GM21423 (cell line): ENCODE results near the gene RPL23.

Experiments used
- ATAC-seq: cut with Tn5 transposase; IDR thresholded peaks from one replicate; pipeline ENCODE4 v1.9.1; 2021; ENCODE audit warnings: mild to moderate bottlenecking, moderate library complexity; ENCODE audit not compliant: unreplicated experiment

Gene RPL23

DNA sequence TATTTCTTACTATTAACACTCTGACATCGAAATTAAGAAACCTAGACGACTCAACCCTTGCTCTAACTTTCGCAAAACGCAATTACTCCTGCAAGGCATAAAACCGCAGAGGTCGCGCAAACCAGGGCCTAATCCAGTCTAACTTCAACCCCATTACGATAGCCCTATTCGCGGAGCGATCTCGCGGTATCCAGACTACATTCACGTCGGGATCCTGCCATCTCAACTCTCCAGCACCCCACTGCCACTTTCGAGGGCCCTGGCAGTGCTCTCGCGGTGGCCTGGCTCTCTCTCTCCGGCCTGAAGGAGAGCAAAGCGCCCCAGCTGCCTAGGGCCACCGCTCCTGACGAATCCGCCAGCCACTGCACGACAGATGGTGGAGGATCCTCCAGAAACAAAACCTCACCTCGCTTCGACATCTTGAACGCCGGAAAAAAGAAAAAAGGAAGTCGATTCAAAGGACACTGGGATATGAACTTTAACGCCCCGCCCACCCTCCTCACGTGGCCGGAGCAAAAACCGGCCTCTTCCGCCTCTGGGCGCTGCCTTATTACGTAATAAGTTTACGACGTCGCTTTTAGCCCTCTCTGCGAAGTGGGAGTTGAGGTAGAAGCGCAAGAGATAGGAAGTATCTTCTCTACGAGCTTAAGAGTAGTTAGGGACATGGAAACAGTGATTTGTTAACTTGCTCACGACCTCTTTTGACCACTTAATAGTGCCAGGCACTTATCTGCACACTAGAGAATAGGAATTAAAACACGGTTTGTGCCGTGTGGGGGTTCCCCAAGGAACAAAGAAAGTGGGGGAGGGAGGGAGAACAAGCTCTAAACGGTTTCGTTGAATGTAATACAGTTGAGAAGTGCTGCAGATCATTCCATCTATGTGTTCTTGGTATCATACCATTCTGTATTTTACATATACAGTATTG, at the start of gene RPL23:
TSS of gene RPL23 (minus strand) at position 430 of the 928 bp plus-strand sequence. CDS start at position 419, 11 bp downstream.
- ATAC-seq: peak; percentile 80

DNA sequence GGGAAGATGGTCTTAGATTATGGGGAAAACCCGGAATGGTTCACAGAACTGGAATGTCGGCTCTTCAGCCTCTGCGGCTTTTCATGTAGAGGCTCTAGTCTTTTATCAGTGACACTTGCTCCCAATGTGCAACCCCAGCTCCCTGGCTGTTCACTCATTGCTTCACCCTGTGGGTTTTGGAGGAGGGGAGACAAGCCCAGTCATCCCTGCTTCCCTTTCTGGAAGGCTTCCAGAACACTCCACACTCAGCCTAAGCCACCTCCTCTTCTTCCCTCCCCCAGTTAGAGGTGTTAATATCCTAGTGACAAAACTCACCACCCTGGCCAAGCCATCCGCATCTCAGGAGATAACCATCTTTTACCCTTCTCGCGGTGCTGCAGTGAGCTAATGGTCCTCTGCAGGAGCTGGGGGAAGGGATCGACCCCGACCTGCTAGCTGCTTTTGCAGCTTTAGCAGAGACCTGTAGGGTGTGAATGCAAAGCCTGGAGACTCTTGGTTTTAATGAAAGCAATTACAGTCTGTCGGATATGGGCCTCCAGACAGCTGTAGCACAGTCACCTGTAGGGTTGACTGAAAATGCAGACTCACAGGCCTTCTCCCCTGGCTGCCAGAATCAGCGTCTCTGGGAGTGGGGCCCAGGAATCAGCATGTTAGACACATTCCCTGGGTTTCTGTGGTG, 47.6 kb upstream of the RPL23 start:
- no peak for ATAC-seq

DNA sequence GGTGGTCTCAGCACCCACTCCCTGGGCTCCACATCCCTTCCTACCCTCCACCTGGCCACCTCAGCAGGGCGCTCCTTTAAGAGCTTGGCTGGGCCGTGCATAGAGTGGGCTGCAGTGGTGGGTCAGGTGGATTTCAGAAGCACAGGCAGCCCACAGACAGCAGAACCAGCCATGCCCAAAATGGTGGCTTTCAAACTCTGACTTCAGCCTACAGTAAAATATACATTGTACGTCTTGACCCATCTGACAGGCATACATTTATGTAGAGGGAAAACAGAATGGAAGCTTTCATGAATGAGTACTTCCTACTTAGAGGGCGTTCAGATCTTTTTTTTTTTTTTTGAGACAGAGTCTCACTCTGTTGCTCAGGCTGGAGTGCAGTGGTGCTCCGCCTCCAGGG, 45.9 kb upstream of the RPL23 start:
- no peak for ATAC-seq

DNA sequence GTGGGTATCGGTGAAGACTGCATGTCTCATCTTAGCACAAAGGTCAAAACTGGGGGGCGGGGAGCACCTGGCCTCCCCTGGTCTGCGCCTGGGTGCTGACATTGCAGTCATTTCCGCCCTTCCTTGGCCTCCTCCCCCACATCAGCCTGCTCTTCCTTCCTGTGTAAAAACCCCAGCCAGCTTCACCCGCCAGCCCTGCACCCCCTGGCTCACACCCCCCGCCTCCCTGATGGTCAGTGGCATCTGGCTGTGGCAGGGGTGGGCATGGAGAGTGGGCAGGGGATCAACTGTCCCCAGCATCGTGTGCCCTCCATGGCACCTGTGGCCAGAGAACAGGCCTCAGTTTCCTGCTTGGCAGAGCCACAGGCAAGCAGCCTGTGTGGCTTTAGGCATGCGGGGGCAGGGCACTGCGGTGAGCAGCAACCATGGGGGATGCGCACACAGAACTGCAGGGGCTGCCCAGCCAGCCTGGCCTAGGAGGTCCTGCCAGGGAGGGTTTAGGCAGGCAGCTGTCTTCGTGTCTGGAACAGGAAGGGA, 45.4 kb upstream of the RPL23 start:
- ATAC-seq: peak; percentile 79

DNA sequence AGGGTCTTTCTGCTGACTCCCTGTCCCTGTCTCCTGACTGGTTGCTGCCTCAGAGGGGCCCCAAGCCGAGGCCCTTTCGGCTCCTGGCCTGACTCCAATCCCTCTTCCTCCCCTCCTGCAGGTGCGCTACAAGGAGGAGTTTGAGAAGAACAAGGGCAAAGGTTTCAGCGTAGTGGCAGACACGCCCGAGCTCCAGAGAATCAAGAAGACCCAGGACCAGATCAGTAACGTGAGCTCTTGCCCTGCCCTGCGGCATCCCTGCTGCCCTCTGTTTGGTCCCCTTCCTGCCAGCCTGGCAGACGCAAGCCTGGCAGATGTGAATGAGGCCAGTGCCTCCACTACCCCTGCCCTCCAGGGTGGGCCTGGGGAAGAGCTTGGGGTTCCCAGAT, 44.8 kb upstream of the RPL23 start:
- peak; percentile 31 for ATAC-seq

DNA sequence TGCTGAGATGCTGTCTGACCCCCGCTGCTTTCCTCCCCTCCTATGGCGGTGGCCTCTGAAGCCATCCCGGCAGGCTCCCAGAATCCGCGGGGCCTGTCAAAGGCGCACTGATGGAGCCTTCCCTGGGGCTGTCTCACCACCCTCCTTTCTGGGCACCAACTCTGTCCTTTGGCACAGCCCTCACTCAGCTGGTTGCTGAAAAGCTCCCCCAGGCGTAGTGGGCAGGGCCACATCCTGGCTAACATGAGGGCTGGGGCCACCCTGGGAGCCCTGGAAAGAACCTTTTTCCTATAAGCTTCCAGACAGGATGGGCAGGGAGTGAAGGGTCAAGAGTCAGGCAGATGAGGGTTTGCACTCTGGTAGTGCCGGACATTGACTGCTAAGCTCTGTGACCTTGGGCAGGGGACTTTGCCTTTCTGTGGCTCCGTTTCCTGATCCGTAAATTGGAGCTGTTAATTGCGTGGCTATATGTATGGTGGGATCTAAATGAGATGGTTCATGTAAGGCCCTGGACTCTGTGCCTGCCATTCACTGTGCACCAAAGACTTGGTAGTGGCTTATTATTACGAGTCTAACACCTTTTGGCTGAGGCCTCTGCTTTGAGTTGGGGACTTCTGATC, 44.3 kb upstream of the RPL23 start:
- peak; percentile 7 for ATAC-seq

DNA sequence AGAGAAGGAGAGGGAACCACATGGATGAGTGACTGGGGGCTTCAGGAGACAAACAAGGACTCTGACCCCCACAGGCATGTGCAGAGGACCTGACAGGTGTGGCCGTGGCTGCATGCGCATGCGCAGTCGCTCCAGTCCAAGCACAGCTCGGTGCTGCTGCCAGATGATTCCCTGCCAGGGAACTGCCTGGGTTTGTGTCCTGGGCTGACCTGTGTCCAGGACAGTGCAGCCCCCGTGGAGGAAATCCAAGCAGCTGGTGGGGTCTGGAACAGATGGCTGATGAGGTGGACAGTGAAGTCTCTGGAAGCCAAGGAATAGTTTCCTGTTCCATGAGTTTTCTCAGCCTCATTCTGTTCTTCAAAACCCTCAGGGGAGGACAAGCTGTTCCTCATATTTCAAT, 43.7 kb upstream of the RPL23 start:
- no peak for ATAC-seq

DNA sequence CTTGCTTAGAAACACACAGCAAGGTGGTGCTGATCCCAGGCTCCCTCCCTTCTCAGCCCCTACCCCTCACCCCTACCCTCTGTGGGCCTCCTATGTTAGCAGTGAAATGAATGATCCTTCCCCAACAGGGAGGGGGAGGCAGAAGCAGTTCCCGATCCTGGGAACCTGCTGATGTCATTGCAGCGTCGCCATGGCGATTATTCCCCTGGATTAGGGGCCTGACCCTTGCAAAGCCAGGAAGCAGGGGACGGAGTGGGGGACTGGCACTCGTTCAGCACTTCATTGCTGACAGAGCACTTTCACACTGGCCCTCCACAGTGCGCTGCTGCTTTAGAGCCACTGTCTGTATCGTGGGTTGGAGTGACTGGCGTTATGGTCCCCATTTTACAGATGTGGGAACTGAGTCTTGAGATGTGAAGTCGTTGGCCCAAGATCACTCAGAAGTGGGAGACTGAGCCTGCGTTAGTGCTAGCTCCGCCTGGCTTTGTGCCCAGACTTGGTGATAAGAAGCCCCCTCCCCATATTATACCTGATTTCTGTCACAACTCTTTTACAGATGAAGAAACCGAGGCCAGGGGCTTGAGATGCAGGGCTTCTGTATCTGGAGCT, 42.9 kb upstream of the RPL23 start:
- no peak for ATAC-seq

DNA sequence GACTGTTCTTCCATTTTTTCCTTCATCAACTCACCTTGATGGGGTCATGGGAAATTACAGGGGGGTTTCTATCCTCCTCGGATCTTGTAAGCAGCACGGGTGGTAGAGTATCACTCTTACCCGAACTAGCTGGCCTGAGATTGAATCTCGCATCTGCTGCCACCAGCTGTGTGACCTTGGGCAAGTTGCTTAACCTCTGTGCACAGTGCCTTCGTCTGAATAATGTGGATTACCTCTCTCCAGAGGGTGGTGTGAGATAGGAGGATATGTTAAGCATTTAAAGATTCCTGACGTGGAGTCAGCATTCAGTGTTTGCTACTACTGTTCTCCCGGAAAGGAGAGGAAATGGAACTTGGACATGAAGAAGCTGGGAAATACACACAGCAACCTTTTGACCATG, 40.8 kb upstream of the RPL23 start:
- no peak for ATAC-seq

DNA sequence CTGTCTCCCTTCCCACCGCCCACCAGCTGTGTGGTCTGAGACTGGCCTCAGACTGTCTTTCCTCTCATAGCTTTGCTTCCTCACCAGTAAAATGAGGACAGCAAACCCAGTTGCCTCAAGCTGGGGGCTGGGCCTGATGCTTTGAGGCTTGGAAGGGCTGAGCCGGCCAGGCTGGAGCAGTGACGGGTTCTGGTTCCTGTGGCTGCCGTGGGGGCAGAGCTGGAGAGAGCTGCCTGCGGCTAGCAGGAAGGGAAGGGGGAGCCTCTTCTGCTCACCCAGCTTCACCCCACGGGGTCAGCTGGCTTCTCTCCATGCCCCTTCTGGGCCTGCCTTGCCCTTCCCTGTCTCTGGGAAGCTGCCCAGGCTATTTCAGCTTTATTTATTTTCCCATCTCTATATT, 40.1 kb upstream of the RPL23 start:
- ATAC-seq: no peak

DNA sequence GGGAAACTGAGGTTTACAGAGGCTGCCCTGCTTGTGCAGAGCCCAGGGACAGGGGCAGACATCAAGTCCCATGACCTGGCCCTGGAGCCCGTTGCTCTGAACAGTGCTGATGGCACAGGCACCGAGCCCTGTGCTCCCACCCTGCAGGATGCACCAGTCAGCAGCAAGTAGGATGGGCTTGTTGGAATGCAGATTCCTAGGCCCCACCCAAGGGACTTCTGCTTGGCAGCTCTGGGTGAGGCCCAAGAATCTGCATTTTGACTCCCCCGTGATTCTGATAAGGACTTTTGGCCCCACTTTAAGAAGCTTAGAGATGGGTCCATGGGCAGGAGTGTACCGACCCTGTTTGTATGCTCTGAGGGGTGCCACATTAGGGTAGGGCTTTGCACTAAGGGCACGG, 39.6 kb upstream of the RPL23 start:
- no peak for ATAC-seq

DNA sequence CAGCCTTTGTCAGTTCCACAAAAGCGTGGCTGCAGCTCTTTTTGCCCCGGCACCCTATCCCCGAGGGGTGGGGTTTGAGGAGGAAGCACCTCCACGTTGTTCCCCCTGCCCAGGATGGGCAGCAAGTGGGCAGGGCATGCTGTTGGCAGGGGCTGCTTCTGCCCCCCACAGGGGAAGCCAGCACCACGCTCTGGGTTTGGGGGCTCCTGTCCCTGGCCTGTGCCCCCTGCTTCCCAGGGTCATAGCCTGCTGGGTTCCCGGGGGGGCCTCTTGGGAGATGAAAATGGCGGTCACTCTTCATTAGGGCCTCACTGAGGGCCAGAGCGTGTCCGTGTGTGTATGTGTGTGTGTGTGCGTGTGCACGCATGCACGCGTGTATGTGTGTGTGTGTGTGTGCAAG, 39.1 kb upstream of the RPL23 start:
- no peak for ATAC-seq

DNA sequence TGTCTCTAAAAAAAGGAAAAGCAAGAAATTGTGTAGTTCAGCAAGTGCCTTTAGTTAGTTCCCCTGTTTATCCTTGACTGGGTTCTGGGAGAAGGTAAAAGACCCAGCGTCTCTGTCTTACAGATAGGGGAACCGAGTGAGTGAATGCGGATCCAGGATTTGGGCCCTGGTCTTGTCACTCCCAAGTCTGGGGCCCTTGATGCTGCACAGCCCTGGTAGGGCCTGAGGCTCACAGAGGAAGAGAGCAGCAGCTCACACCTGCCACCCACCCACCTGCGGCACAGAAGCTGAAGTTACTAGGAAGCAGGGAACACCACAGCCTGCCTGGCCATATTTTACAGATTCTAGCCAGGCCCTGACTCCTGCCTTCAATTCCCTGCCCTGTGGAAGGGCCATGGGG, 38.6 kb upstream of the RPL23 start:
- ATAC-seq: no peak

DNA sequence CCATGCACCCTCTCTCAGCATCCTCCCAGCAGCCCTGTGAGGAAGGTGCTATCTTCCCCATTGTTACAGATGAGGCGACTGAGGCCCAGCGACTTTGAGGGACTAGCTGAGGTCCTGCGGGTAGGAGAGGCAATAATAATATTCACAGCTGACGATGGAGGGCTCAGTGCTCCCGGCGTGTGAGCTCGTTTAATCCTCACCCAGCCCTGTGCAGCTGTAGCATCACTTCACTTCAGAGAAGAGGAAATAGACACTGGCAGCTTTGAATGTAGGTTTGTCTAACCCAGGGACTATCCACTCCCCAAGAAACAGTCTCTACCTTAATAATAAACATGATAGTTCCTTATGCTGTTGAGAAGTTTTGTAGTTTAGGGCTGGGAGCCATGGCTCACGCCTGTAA, 37.9 kb upstream of the RPL23 start:
- ATAC-seq: no peak

DNA sequence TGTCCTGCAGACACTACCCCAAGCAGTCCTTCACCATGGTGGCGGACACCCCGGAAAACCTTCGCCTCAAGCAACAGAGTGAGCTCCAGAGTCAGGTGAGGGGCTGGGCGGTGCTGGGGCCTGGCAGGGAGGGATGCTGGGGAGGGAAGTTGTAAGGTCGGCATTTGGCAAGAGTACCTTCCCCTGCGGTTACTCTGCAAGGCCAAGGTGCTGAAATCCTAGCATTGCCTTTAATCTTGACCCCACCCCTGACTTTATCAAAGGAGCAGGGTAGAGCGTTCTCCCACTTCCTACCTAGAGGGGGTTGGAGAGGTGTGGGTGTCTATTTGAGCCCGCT, 36.9 kb upstream of the RPL23 start:
- no peak for ATAC-seq

DNA sequence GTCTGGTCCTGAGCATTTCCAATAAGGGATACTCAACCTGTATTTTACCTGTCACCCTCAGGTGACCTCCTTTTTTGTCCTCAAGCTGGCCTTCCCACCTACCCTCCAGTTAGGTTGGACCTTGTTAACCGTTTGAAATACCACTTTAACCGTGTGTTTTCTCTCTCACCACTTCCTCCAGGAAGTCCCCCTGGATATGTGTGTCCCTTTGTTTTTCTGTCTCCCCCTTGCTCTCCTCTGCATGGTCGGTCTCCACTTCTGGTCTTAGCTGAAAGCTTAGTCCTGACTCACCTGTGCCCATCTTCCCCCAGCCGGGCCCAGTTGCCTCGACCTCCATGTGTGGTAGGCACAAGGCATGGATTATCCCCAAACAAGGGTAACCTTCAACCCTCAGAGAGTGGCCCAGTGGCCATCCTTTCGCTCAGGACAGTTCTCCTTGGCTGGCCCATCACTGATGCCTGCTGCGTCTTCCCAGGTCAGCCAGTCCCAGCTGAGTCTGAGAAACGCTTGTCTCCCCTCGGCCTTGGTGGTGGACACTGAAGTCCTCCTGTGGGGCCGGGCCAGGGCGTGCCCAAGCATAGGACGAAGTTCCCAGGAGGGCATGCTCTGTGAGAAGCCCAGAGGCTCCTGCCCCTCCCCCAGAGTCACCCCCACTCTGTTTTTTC, 36.4 kb upstream of the RPL23 start:
- ATAC-seq: no peak

DNA sequence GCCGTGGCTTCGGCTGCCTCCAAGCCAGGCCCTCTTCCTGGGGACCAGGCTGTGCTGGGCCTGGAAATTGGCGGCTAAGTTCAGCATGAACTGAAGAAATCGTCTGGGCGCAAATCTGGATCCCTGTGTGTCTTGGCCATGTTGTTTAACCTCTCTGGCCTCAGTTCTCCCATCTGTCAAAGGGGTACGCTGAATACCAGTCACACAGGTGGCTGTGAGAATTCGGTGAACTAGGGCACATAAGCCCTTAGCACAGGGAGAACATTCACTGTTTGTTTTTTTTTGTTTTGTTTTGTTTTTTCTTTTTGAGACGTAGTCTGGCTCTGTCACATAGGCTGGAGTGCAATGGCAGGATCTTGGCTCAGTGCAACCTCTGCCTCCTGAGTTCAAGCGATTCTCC, 35.3 kb upstream of the RPL23 start:
- ATAC-seq: no peak

DNA sequence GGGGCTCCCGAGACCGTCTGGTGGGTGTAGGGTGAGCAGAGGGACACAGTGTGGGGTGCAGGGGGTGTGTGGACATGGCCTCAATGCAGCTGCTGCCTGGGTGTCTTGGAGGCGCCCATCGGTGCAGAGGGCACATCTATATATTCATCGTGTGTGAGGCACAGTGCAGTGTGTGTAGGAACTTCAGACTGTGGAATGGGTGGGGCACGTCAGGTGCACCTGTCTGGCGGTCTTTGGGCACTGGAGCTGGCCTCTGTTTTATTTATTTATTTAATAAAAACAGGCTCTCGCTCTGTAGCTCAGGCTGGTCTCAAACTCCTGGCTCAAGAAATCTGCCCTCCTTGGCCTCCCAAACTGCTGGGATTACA, 33.1 kb upstream of the RPL23 start:
- ATAC-seq: no peak

DNA sequence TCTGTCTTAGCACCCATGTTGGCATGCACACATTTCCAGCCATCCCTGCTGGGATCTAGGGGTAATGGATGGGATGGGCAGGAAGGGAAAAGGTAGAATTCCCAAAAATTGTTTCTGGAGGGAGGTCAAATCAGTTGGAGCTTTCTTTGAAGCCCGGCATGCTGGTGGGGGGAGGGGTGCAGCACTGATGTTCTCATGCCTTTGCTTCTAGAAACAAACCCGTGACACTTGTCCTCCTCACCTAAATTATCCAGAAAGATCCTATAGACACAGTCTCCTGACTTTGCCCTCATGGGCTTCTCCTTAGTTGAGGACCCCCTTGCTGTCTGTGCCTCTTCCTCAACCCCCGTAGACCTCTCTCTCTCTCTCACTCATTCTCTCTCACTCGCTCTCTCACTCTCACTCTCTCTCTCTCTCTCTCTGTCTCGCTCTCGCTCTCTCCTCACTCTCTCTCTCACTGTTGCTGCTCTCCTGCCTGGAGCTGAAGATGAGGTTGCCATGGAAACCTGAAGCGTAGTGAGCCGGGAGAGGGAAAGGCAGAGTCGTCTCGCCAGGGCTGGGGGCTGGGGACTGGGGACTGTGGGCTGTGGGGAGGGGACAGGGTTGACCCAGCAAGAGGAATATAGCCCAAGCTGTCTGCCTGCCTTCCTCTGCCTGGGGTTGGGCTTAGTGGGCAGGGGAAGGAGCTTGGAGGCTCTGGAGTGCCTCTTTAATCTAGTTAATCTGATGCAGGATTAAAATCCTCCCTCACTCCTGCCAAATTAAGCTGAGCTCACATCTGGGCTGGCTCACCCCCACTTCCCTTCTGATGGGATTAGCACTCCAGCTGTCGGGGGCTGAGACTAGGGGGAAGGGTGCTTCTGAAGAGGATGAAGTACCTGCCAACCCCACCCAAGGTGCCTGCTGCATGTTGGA, 32.5 kb upstream of the RPL23 start:
- no peak for ATAC-seq
